Chondrocyte (in vitro differentiated cells): ENCODE measurements around the gene GREB1. TPM values are rescaled to one million over a fixed set of nuclear protein-coding genes. Genes with fewer than 3 reads are reported as not detected.

Experiments
- DNase-seq: peaks from one replicate; pipeline ENCODE4 v3.0.0; 2021; ENCODE audit warnings: mixed read lengths, low spot score
- H3K27ac Mint-ChIP-seq: one replicate; pipeline ENCODE4 v1.8.0; 2021; ENCODE audit warnings: mild to moderate bottlenecking, moderate library complexity, mixed read lengths; ENCODE audit not compliant: unreplicated experiment
- H3K27me3 Mint-ChIP-seq: 2 replicates; pipeline ENCODE4 v1.8.0; 2021; ENCODE audit warnings: low read depth, mixed read lengths
- H3K36me3 Mint-ChIP-seq: 2 replicates; pipeline ENCODE4 v1.8.0; 2021; ENCODE audit warnings: low read depth, mixed read lengths
- H3K4me1 Mint-ChIP-seq: 2 replicates; pipeline ENCODE4 v1.8.0; 2021; ENCODE audit warnings: low read depth, mild to moderate bottlenecking, mixed read lengths
- H3K4me3 Mint-ChIP-seq: one replicate; pipeline ENCODE4 v1.8.0; 2021; ENCODE audit warnings: mild to moderate bottlenecking, moderate library complexity, mixed read lengths; ENCODE audit not compliant: unreplicated experiment
- H3K9me3 Mint-ChIP-seq: 2 replicates; pipeline ENCODE4 v1.8.0; 2021; ENCODE audit warnings: low read depth, mixed read lengths
- total RNA-seq: library from RNA; stranded (reverse); gene quantifications from 3 replicates; pipeline ENCODE4 v1.2.1, GENCODE V29; 2021
- TF ChIP-seq, protein P1 (sequence below): fragments of 200-600 bp; sonication (generic); IDR thresholded peaks from 2 replicates; pipeline ENCODE4 v1.5.0; 2021; ENCODE audit warnings: antibody characterized with exemption, mild to moderate bottlenecking, moderate library complexity

Gene GREB1
- total RNA-seq, 1 donor from 2014 or later = 0.52 TPM

DNA sequence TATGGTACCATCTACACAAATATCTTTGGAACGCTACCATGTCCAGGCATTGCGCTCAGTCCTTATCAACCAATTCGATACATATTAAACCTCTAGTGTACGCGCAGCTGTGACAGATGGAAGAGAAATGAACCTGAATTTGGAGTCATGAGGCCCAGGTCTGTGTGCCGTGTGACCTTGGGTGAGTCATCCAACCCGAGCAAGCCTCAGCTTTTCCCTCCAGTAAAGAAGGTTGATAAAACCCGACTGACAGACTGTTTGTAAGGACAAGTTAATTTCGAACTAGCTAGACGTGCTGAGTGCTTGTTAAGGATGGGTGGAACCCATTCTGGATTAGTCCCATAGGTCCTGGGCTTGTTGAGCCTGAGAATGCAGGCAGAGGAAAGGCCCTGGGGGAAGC lies 28.2 kb downstream of the GREB1 start:
- TF ChIP-seq, protein P1, sequence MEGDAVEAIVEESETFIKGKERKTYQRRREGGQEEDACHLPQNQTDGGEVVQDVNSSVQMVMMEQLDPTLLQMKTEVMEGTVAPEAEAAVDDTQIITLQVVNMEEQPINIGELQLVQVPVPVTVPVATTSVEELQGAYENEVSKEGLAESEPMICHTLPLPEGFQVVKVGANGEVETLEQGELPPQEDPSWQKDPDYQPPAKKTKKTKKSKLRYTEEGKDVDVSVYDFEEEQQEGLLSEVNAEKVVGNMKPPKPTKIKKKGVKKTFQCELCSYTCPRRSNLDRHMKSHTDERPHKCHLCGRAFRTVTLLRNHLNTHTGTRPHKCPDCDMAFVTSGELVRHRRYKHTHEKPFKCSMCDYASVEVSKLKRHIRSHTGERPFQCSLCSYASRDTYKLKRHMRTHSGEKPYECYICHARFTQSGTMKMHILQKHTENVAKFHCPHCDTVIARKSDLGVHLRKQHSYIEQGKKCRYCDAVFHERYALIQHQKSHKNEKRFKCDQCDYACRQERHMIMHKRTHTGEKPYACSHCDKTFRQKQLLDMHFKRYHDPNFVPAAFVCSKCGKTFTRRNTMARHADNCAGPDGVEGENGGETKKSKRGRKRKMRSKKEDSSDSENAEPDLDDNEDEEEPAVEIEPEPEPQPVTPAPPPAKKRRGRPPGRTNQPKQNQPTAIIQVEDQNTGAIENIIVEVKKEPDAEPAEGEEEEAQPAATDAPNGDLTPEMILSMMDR = no peak
- Mint-ChIP-seq H3K9me3 (no peaks in the 10 kb centered on the region), H3K36me3 (no peaks in the 10 kb centered on the region), H3K4me3 (no peak overlapping the region), H3K27ac (no peak overlapping the region), H3K27me3 (peaks cover 4% of the 10 kb centered on the region), H3K4me1 (no peaks in the 10 kb centered on the region)
- no peak for DNase-seq

GRCh38 chr2:11562476-11562875 lies 28.6 kb downstream of the GREB1 start:
- no peaks in the 10 kb centered on the region for H3K9me3 Mint-ChIP-seq
- H3K27ac Mint-ChIP-seq = no peak overlapping the region
- TF ChIP-seq, protein P1 = no peak
- H3K4me1 Mint-ChIP-seq = no peaks in the 10 kb centered on the region
- no peaks in the 10 kb centered on the region for H3K36me3 Mint-ChIP-seq
- DNase-seq = no peak
- peaks cover 2% of the 10 kb centered on the region for H3K27me3 Mint-ChIP-seq
- H3K4me3 Mint-ChIP-seq = no peak overlapping the region

DNA sequence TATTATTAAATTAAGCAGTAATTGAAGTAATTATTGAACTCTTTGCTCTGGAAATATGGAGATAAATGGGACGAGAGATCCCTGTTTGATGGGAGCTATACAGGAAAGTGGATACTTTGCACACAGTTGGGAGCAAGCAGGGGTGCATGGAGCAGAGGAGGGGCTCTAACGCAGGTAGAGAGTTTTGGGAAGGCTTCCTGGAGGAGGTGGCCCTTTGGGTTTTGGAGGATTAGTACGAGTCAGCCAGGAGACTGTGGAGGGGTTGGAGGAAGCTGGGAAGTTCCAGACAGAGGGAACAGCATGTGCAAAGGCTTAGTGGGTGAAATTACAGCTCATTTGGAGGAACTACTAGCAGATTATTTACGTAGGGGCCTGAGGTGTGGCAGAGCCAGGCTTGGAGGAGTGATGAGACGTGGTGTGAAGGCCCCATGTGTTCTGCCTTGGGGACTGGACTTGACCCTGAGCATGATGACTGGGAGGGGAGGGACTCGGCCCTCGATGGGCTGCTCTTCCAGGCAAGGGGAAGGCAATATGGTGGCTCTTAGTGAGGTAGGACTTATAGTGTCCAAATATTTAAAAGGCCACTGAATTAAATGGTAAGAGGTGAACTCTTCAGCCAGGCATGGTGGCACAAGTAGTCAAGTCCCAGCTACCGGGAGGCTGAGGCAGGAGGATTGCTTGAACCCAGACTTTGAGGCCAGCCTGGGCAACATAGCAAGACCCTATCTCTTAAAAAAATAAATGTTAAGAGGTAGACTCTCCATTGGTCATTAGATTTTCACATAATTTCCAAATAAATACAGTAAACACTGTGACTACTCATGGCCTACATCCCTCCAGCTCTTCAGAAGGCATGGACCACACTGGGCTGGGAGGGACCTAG lies 30.2 kb downstream of the GREB1 start:
- no peak overlapping the region for H3K27ac Mint-ChIP-seq
- no peaks in the 10 kb centered on the region for H3K27me3 Mint-ChIP-seq
- no peaks in the 10 kb centered on the region for H3K36me3 Mint-ChIP-seq
- no peak overlapping the region for H3K4me3 Mint-ChIP-seq
- TF ChIP-seq, protein P1 = no peak
- H3K4me1 Mint-ChIP-seq = no peaks in the 10 kb centered on the region
- no peaks in the 10 kb centered on the region for H3K9me3 Mint-ChIP-seq
- DNase-seq = no peak

GRCh38 chr2:11564816-11565567 lies 31.1 kb downstream of the GREB1 start:
- Mint-ChIP-seq H3K27ac (no peak overlapping the region), H3K4me3 (no peak overlapping the region), H3K9me3 (no peaks in the 10 kb centered on the region), H3K27me3 (peaks cover 3% of the 10 kb centered on the region), H3K36me3 (no peaks in the 10 kb centered on the region), H3K4me1 (no peaks in the 10 kb centered on the region)
- DNase-seq = no peak
- TF ChIP-seq, protein P1 = no peak

- Mint-ChIP-seq H3K4me3 (no peak overlapping the region), H3K9me3 (no peaks in the 10 kb centered on the region), H3K27ac (no peak overlapping the region), H3K4me1 (no peaks in the 10 kb centered on the region), H3K27me3 (peaks cover 3% of the 10 kb centered on the region), H3K36me3 (no peaks in the 10 kb centered on the region)
- no peak for DNase-seq
- TF ChIP-seq, protein P1 = no peak
These were observed 32.5 kb downstream of the GREB1 start for GRCh38 chr2:11566383-11566782.
